H9 (cell line): ENCODE measurements around the gene SEMA4C. TPM values are rescaled to one million over a fixed set of nuclear protein-coding genes. Genes with fewer than 3 reads are reported as not detected.

Experiments
- DNase-seq: peaks from one replicate; pipeline ENCODE4 v3.0.0-alpha.2; 2017
- H2AFZ ChIP-seq: one replicate; pipeline ENCODE4 v1.6.1; 2013; ENCODE audit warnings: mild to moderate bottlenecking, low read length, control low read depth, moderate library complexity
- H2AK5ac ChIP-seq: 2 replicates; pipeline ENCODE4 v1.6.1; 2013; ENCODE audit warnings: low read length, control low read depth, mixed read lengths; ENCODE audit not compliant: insufficient read length
- H2BK120ac ChIP-seq: one replicate; pipeline ENCODE4 v1.6.1; 2013; ENCODE audit warnings: low read depth, mild to moderate bottlenecking, low read length, control low read depth, inconsistent platforms; ENCODE audit not compliant: poor library complexity, severe bottlenecking
- H2BK12ac ChIP-seq: 2 replicates; pipeline ENCODE4 v1.6.1; 2013; ENCODE audit warnings: low read length, control low read depth, mixed read lengths, low read depth; ENCODE audit not compliant: insufficient read length
- H2BK15ac ChIP-seq: 2 replicates; pipeline ENCODE4 v1.6.1; 2013; ENCODE audit warnings: low read depth, low read length, control low read depth
- H2BK20ac ChIP-seq: one replicate; pipeline ENCODE4 v1.6.1; 2013; ENCODE audit warnings: low read depth, mild to moderate bottlenecking, low read length, control low read depth, inconsistent platforms; ENCODE audit not compliant: poor library complexity, severe bottlenecking
- H2BK5ac ChIP-seq: 2 replicates; pipeline ENCODE4 v1.6.1; 2013; ENCODE audit warnings: low read length, control low read depth, mixed read lengths; ENCODE audit not compliant: insufficient read length
- H3K14ac ChIP-seq: 2 replicates; pipeline ENCODE4 v1.6.1; 2013; ENCODE audit warnings: low read length, control low read depth; ENCODE audit not compliant: insufficient read depth
- H3K18ac ChIP-seq: 2 replicates; pipeline ENCODE4 v1.6.1; 2013; ENCODE audit warnings: low read depth, mild to moderate bottlenecking, mixed read lengths, low read length, control low read depth; ENCODE audit not compliant: insufficient read length
- H3K23ac ChIP-seq: 2 replicates; pipeline ENCODE4 v1.6.1; 2013; ENCODE audit warnings: low read length, control low read depth, mixed read lengths, low read depth; ENCODE audit not compliant: insufficient read length
- H3K23me2 ChIP-seq: 2 replicates; pipeline ENCODE4 v1.6.1; 2013; ENCODE audit warnings: low read depth, mild to moderate bottlenecking, mixed read lengths, low read length, control low read depth; ENCODE audit not compliant: insufficient read length, poor library complexity, severe bottlenecking
- H3K27ac ChIP-seq: 2 replicates; pipeline ENCODE4 v1.5.1; 2013; ENCODE audit warnings: low read length, control low read depth, mixed read lengths, low read depth; ENCODE audit not compliant: insufficient read length
- H3K27me3 ChIP-seq: 2 replicates; pipeline ENCODE4 v1.6.1; 2013; ENCODE audit warnings: low read length, control low read depth, inconsistent platforms; ENCODE audit not compliant: insufficient read depth
- H3K4ac ChIP-seq: 2 replicates; pipeline ENCODE4 v1.6.1; 2013; ENCODE audit warnings: low read depth, mild to moderate bottlenecking, control low read depth, inconsistent platforms, low read length, moderate library complexity
- H3K4me1 ChIP-seq: 2 replicates; pipeline ENCODE4 v1.6.1; 2013; ENCODE audit warnings: low read length, control low read depth, inconsistent platforms; ENCODE audit not compliant: insufficient read depth
- H3K4me2 ChIP-seq: 2 replicates; pipeline ENCODE4 v1.6.1; 2013; ENCODE audit warnings: low read length, control low read depth, mixed read lengths; ENCODE audit not compliant: insufficient read length, insufficient read depth
- H3K56ac ChIP-seq: 2 replicates; pipeline ENCODE4 v1.6.1; 2013; ENCODE audit warnings: low read depth, mild to moderate bottlenecking, mixed read lengths, low read length, control low read depth; ENCODE audit not compliant: insufficient read length
- H3K79me1 ChIP-seq: 2 replicates; pipeline ENCODE4 v1.6.1; 2013; ENCODE audit warnings: low read depth, mild to moderate bottlenecking, moderate library complexity, low read length, control low read depth, inconsistent platforms; ENCODE audit not compliant: insufficient read depth, poor library complexity, severe bottlenecking
- H3K79me2 ChIP-seq: 2 replicates; pipeline ENCODE4 v1.6.1; 2013; ENCODE audit warnings: low read length, control low read depth, inconsistent platforms; ENCODE audit not compliant: insufficient read depth
- H3K9ac ChIP-seq: 2 replicates; pipeline ENCODE4 v1.6.1; 2013; ENCODE audit warnings: low read length, control low read depth, mixed read lengths; ENCODE audit not compliant: insufficient read length; ENCODE audit errors: extremely low read depth
- H3K9me3 ChIP-seq: one replicate; pipeline ENCODE4 v1.6.1; 2013; ENCODE audit warnings: low read depth, low read length, inconsistent platforms; ENCODE audit not compliant: control insufficient read depth
- H3T11ph ChIP-seq: one replicate; pipeline ENCODE4 v1.6.1; 2013; ENCODE audit warnings: mild to moderate bottlenecking, low read length, control low read depth, inconsistent platforms
- H4K20me1 ChIP-seq: one replicate; pipeline ENCODE4 v1.6.1; 2013; ENCODE audit not compliant: control insufficient read depth, insufficient read length, insufficient read depth
- H4K5ac ChIP-seq: 2 replicates; pipeline ENCODE4 v1.6.1; 2013; ENCODE audit warnings: low read depth, mild to moderate bottlenecking, mixed read lengths, low read length, control low read depth; ENCODE audit not compliant: insufficient read length
- H4K8ac ChIP-seq: replicated peaks from 2 replicates; pipeline ENCODE4 v1.6.1; 2013; ENCODE audit warnings: low read length, control low read depth, mixed read lengths, low read depth; ENCODE audit not compliant: insufficient read length
- H4K91ac ChIP-seq: 2 replicates; pipeline ENCODE4 v1.6.1; 2013; ENCODE audit warnings: low read depth, mild to moderate bottlenecking, moderate library complexity, mixed read lengths, low read length, control low read depth; ENCODE audit not compliant: insufficient read length
- H3K27ac Mint-ChIP-seq, 3 experiments: 2 replicates in 2 of 3; 3 replicates in 1 of 3; pipeline ENCODE4 v1.8.0; 2020 to 2021; ENCODE audit warnings: mixed read lengths in 3 of 3, mild to moderate bottlenecking in 1 of 3, moderate library complexity in 1 of 3
- H3K27me3 Mint-ChIP-seq: 2 replicates; pipeline ENCODE4 v1.8.0; 2021; ENCODE audit warnings: low read depth, mild to moderate bottlenecking, moderate library complexity, mixed read lengths
- H3K36me3 Mint-ChIP-seq, 3 experiments: 2 replicates in 2 of 3; 3 replicates in 1 of 3; pipeline ENCODE4 v1.8.0; 2020 to 2021; ENCODE audit warnings: low read depth in 3 of 3, mixed read lengths in 3 of 3; ENCODE audit not compliant: insufficient read depth in 1 of 3
- H3K4me1 Mint-ChIP-seq, 2 experiments: 2 replicates each; pipeline ENCODE4 v1.8.0; 2020; ENCODE audit warnings: mixed read lengths in 2 of 2
- H3K4me3 Mint-ChIP-seq, 2 experiments: 2 replicates in 1 of 2; 3 replicates in 1 of 2; pipeline ENCODE4 v1.8.0; 2020 to 2021; ENCODE audit warnings: mild to moderate bottlenecking in 2 of 2, mixed read lengths in 2 of 2, moderate library complexity in 1 of 2
- H3K9me3 Mint-ChIP-seq, 2 experiments: 2 replicates in 1 of 2; 3 replicates in 1 of 2; pipeline ENCODE4 v1.8.0; 2020; ENCODE audit warnings: mild to moderate bottlenecking in 2 of 2, mixed read lengths in 2 of 2, moderate library complexity in 1 of 2
- WGBS: extraction: QIAGEN DNeasy Blood & Tissue Kit; methylation state at CpG from one replicate; pipeline ENCODE4 v1.1.7; 2013; ENCODE audit warnings: missing lambda C conversion rate, low lambda C conversion rate, mixed read lengths; ENCODE audit not compliant: insufficient read length; ENCODE audit errors: extremely low coverage; 5-methylcytosine and 5-hydroxymethylcytosine counted together
- total RNA-seq: library from RNA; stranded (reverse); gene quantifications from 2 replicates; pipeline ENCODE4 v1.2.1, GENCODE V29; 2021
- TF ChIP-seq, protein P1 (sequence below): fragments of 200-600 bp; sonication (generic); conservative IDR thresholded peaks from 3 replicates; pipeline ENCODE4 v1.8.0; 2021; ENCODE audit warnings: antibody characterized with exemption, mild to moderate bottlenecking

The SEMA4C gene
- total RNA-seq, 1 experiment from 2014 or later: 81.6 TPM

DNA sequence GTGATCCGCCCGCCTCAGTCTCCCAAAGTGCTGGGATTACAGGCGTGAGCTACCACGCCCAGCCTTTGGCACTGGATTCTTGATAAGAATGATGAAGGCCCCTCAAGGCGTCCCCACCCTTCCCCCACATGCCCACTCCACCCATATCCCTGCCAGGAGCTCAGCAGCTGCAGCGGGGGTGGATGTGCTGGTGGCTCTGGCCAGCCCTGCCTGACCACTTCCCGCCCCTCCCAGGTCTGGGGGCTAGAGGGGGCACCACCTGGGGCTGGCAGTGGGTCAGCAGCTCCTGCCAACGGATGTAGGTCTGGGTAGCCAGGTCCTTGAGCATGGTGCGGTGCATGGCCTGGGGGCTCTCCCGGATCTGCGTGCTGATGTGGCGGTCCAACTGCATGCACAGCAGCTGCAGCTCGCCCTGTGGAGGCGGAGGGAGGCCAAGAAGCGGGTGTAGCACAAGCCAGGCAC, 7.8 kb upstream of the SEMA4C start:
- no peaks in the 10 kb centered on the region for H3K9me3 Mint-ChIP-seq
- no CpG with 5 or more reads among the region's 15 CpGs for WGBS

More for the DNA sequence above, 7.8 kb upstream of the SEMA4C start:
- peaks cover 1% of the 10 kb centered on the region for H3K27me3 Mint-ChIP-seq
- Histone ChIP-seq H3K27ac (no peak overlapping the region), H3K79me1 (no peaks in the 10 kb centered on the region), H3K4me2 (no peak overlapping the region), H3T11ph (no peak overlapping the region), H2BK15ac (no peak overlapping the region), H2BK5ac (no peak overlapping the region), H3K9ac (no peak overlapping the region), H3K27me3 (no peaks in the 10 kb centered on the region), H2BK12ac (no peak overlapping the region), H2AFZ (no peak overlapping the region), H3K4ac (no peak overlapping the region), H3K9me3 (no peaks in the 10 kb centered on the region), H2BK120ac (no peak overlapping the region), H3K23ac (no peak overlapping the region), H2AK5ac (no peak overlapping the region), H4K8ac (no peak overlapping the region), H3K14ac (no peak overlapping the region), H4K91ac (no peak overlapping the region), H3K18ac (no peak overlapping the region), H3K56ac (no peak overlapping the region), H4K20me1 (no peaks in the 10 kb centered on the region), H3K79me2 (no peaks in the 10 kb centered on the region), H3K4me1 (peaks cover 3% of the 10 kb centered on the region; the same call in 1 of the 2 replicates), H3K23me2 (no peaks in the 10 kb centered on the region), H4K5ac (no peak overlapping the region), H2BK20ac (no peak overlapping the region)
- no peaks in the 10 kb centered on the region for H3K36me3 Mint-ChIP-seq
- DNase-seq: no peak
- no peak overlapping the region for H3K4me3 Mint-ChIP-seq
- no peak overlapping the region for H3K27ac Mint-ChIP-seq
- TF ChIP-seq, protein P1, sequence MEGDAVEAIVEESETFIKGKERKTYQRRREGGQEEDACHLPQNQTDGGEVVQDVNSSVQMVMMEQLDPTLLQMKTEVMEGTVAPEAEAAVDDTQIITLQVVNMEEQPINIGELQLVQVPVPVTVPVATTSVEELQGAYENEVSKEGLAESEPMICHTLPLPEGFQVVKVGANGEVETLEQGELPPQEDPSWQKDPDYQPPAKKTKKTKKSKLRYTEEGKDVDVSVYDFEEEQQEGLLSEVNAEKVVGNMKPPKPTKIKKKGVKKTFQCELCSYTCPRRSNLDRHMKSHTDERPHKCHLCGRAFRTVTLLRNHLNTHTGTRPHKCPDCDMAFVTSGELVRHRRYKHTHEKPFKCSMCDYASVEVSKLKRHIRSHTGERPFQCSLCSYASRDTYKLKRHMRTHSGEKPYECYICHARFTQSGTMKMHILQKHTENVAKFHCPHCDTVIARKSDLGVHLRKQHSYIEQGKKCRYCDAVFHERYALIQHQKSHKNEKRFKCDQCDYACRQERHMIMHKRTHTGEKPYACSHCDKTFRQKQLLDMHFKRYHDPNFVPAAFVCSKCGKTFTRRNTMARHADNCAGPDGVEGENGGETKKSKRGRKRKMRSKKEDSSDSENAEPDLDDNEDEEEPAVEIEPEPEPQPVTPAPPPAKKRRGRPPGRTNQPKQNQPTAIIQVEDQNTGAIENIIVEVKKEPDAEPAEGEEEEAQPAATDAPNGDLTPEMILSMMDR: no peak
- peaks cover 69 to 74% of the 10 kb centered on the region in 2 experiments for H3K4me1 Mint-ChIP-seq
